Stimulated activated CD8-positive, alpha-beta memory T cell treated with anti-CD3 and anti-CD28 coated beads, Interleukin-15, amount 100 ng/mL, for 4 hours (primary cell): ENCODE measurements around the gene EVC2.

Source experiments
- DNase-seq, 2 donors: peaks; one replicate each; pipeline ENCODE4 v3.0.0-alpha.2; 2020; ENCODE audit warnings: low read depth in 2 of 2

The EVC2 gene

GRCh38 chr4:5711479-5712184 lies 3.3 kb upstream of the EVC2 start:
- DNase-seq = no peak

- DNase-seq = no peak
Observed at GRCh38 chr4:5710961-5711478, 2.7 kb upstream of the EVC2 start, which contains the start of gene EVC. Gene EVC (plus strand): TSS chr4:5711201. CDS start chr4:5711381, 180 bp downstream.

GRCh38 chr4:5710065-5710960 lies 2.0 kb upstream of the EVC2 start:
- DNase-seq = no peak

GRCh38 chr4:5709207-5709575 lies 832 bp upstream of the EVC2 start:
- no peak for DNase-seq

GRCh38 chr4:5707778-5708448 lies 446 bp downstream of the EVC2 start:
- no peak for DNase-seq

- DNase-seq = no peak
Observed at GRCh38 chr4:5707366-5707765, 993 bp downstream of the EVC2 start.

GRCh38 chr4:5706486-5707290 lies 1.7 kb downstream of the EVC2 start:
- no peak for DNase-seq

- DNase-seq = no peak
Observed at GRCh38 chr4:5705647-5706320, 2.6 kb downstream of the EVC2 start.

- no peak for DNase-seq
Observed at GRCh38 chr4:5704276-5704675, 4.1 kb downstream of the EVC2 start.

GRCh38 chr4:5703831-5704230 lies 4.5 kb downstream of the EVC2 start:
- no peak for DNase-seq

- no peak for DNase-seq
Observed at GRCh38 chr4:5701971-5702370, 6.4 kb downstream of the EVC2 start.

- no peak for DNase-seq
Observed at GRCh38 chr4:5700459-5700858, 7.9 kb downstream of the EVC2 start.

- DNase-seq = no peak
Observed at GRCh38 chr4:5696341-5696740, 12.0 kb downstream of the EVC2 start.

GRCh38 chr4:5693871-5694270 lies 14.5 kb downstream of the EVC2 start:
- no peak for DNase-seq

GRCh38 chr4:5691491-5692132 lies 16.7 kb downstream of the EVC2 start:
- DNase-seq = no peak

- DNase-seq = no peak
Observed at GRCh38 chr4:5689065-5689464, 19.3 kb downstream of the EVC2 start.

- no peak for DNase-seq
Observed at GRCh38 chr4:5686338-5686737, 22.0 kb downstream of the EVC2 start.

- DNase-seq = no peak
Observed at GRCh38 chr4:5685296-5685695, 23.1 kb downstream of the EVC2 start.

GRCh38 chr4:5683566-5683965 lies 24.8 kb downstream of the EVC2 start:
- DNase-seq = no peak

GRCh38 chr4:5678977-5679376 lies 29.4 kb downstream of the EVC2 start:
- DNase-seq = no peak
